CD14-positive monocyte (primary cell): ENCODE results near the gene SDC4. TPM values are rescaled to one million over a fixed set of nuclear protein-coding genes. Genes with fewer than 3 reads are reported as not detected.

ENCODE experiments used
- DNase-seq, 3 donors: peaks; one replicate each; pipeline ENCODE4 v3.0.0-alpha.2; 2011 to 2022
- H2AFZ ChIP-seq: 2 replicates; pipeline ENCODE4 v1.6.0; 2012; ENCODE audit warnings: mild to moderate bottlenecking, low read depth, low read length, inconsistent platforms; ENCODE audit not compliant: insufficient read depth, poor library complexity, severe bottlenecking
- H3K27ac ChIP-seq, 2 donors: 1 replicate in 1 of 2; 2 replicates in 1 of 2; pipeline ENCODE4 v1.5.1; 2012 to 2013; ENCODE audit warnings: low read length in 2 of 2, control low read depth in 1 of 2, inconsistent platforms in 1 of 2, low read depth in 1 of 2, mild to moderate bottlenecking in 1 of 2
- H3K27me3 ChIP-seq, 2 donors: one replicate each; pipeline versions ENCODE4 v1.6.0 to v1.6.1; 2011 to 2013; ENCODE audit warnings: low read length in 2 of 2; ENCODE audit not compliant: control insufficient read depth in 2 of 2, insufficient read depth in 2 of 2
- H3K36me3 ChIP-seq, 2 donors: replicated peaks in 1 of 2; 1 replicate in 1 of 2; 2 replicates in 1 of 2; pipeline versions ENCODE4 v1.5.1 to v1.6.1; 2012 to 2013; ENCODE audit warnings: low read length in 2 of 2, control low read depth in 1 of 2, inconsistent platforms in 1 of 2, mild to moderate bottlenecking in 1 of 2; ENCODE audit not compliant: insufficient read depth in 2 of 2, control insufficient read depth in 1 of 2
- H3K4me1 ChIP-seq, 2 donors: 1 replicate in 1 of 2; 2 replicates in 1 of 2; pipeline versions ENCODE4 v1.5.1 to v1.6.1; 2012 to 2013; ENCODE audit warnings: low read length in 2 of 2, control low read depth in 1 of 2, inconsistent platforms in 1 of 2, mild to moderate bottlenecking in 1 of 2, moderate library complexity in 1 of 2; ENCODE audit not compliant: insufficient read depth in 2 of 2, control insufficient read depth in 1 of 2
- H3K4me2 ChIP-seq: replicated peaks from 2 replicates; pipeline ENCODE3; 2012; ENCODE audit warnings: low read length, moderate library complexity, mild to moderate bottlenecking; ENCODE audit not compliant: poor library complexity, severe bottlenecking; ENCODE audit errors: extremely low read depth
- H3K4me3 ChIP-seq, 3 experiments: fragments of 200-600 bp in 1 of 3; sonication (generic) in 1 of 3; replicated peaks in 1 of 3; 1 replicate in 2 of 3; 2 replicates in 1 of 3; pipeline ENCODE4 v1.5.1; 2011 to 2013; ENCODE audit warnings: low read length in 3 of 3, mild to moderate bottlenecking in 3 of 3, control low read depth in 2 of 3, low read depth in 2 of 3, inconsistent platforms in 1 of 3, moderate library complexity in 1 of 3
- H3K79me2 ChIP-seq: 2 replicates; pipeline ENCODE4 v1.6.0; 2012; ENCODE audit warnings: mild to moderate bottlenecking, control low read depth, inconsistent platforms, low read length, moderate library complexity; ENCODE audit not compliant: insufficient read depth
- H3K9ac ChIP-seq: 2 replicates; pipeline ENCODE4 v1.6.0; 2017; ENCODE audit warnings: low read length, mild to moderate bottlenecking; ENCODE audit not compliant: insufficient read depth, poor library complexity, severe bottlenecking
- H3K9me3 ChIP-seq, 2 donors: replicated peaks in 1 of 2; 1 replicate in 1 of 2; 2 replicates in 1 of 2; pipeline versions ENCODE4 v1.5.1 to v1.6.1; 2012 to 2013; ENCODE audit warnings: low read length in 2 of 2, control low read depth in 1 of 2; ENCODE audit not compliant: control insufficient read depth in 1 of 2, insufficient read depth in 1 of 2
- H4K20me1 ChIP-seq: 2 replicates; pipeline ENCODE4 v1.6.0; 2012; ENCODE audit warnings: mild to moderate bottlenecking, low read length, control low read depth, moderate library complexity; ENCODE audit not compliant: insufficient read depth
- H3K27ac Mint-ChIP-seq, 7 donors: one replicate each; pipeline ENCODE4 v1.8.0; 2020; ENCODE audit warnings: mild to moderate bottlenecking in 7 of 7, mixed read lengths in 7 of 7, moderate library complexity in 6 of 7, inconsistent platforms in 2 of 7
- H3K27me3 Mint-ChIP-seq, 3 donors: one replicate each; pipeline ENCODE4 v1.8.0; 2021 to 2022; ENCODE audit warnings: low read depth in 3 of 3, mild to moderate bottlenecking in 3 of 3, mixed read lengths in 3 of 3, moderate library complexity in 3 of 3, inconsistent platforms in 1 of 3
- H3K36me3 Mint-ChIP-seq, 2 donors: one replicate each; pipeline ENCODE4 v1.8.0; 2020; ENCODE audit warnings: mixed read lengths in 2 of 2, inconsistent platforms in 1 of 2, mild to moderate bottlenecking in 1 of 2
- H3K4me1 Mint-ChIP-seq: one replicate; pipeline ENCODE4 v1.8.0; 2020; ENCODE audit warnings: mild to moderate bottlenecking, mixed read lengths
- H3K4me3 Mint-ChIP-seq, 2 donors: one replicate each; pipeline ENCODE4 v1.8.0; 2020; ENCODE audit warnings: mild to moderate bottlenecking in 2 of 2, mixed read lengths in 2 of 2, moderate library complexity in 1 of 2
- H3K9me3 Mint-ChIP-seq, 7 donors: one replicate each; pipeline ENCODE4 v1.8.0; 2020 to 2022; ENCODE audit warnings: mixed read lengths in 7 of 7, mild to moderate bottlenecking in 6 of 7, moderate library complexity in 6 of 7, inconsistent platforms in 2 of 7
- CTCF ChIP-seq: fragments of 200-600 bp; IDR thresholded peaks from one replicate; pipeline ENCODE4 v1.8.0; 2022; ENCODE audit warnings: antibody characterized with exemption, mild to moderate bottlenecking
- WGBS: methylation state at CpG from one replicate; pipeline ENCODE4 v1.1.5; 2013; ENCODE audit warnings: missing lambda C conversion rate; ENCODE audit not compliant: insufficient coverage; 5-methylcytosine and 5-hydroxymethylcytosine counted together
- intact Hi-C, 2 donors: fragments of 100-400 bp; cut with micrococcal nuclease; formaldehyde crosslinking; loops; one replicate each; pipeline versions ENCODE4 v1.15.0 to v1.15.1; 2023
- polyA plus RNA-seq, 3 donors: library from polyadenylated mRNA; depleted of rRNA in 1 of 3; unstranded in 2 of 3; stranded (reverse) in 1 of 3; fragments of 300-500 nt in 2 of 3; fragments of >200 nt in 1 of 3; fragmentation: Illumina TruSeq in 2 of 3; gene quantifications; 1 replicate in 2 of 3; 2 replicates in 1 of 3; pipeline ENCODE4 v1.2.3, GENCODE V29; 2012 to 2021

SDC4 gene
- polyA plus RNA-seq, 3 donors = 1.6 to 5.1 (median 1.9) TPM

- Histone ChIP-seq H3K9me3 (no peaks in the 10 kb centered on the region), H3K27ac (no peak overlapping the region), H3K4me3 (no peak overlapping the region), H3K4me2 (no peak overlapping the region), H2AFZ (no peak overlapping the region), H3K27me3 (peaks cover 0 to 5% of the 10 kb centered on the region in 2 donors), H3K79me2 (peaks cover 3% of the 10 kb centered on the region), H3K9ac (no peak overlapping the region), H3K4me1 (peaks cover 18 to 42% of the 10 kb centered on the region in 2 donors), H3K36me3 (no peaks in the 10 kb centered on the region), H4K20me1 (no peaks in the 10 kb centered on the region)
- no peak for TF ChIP-seq CTCF
- H3K4me1 Mint-ChIP-seq = peaks cover 40% of the 10 kb centered on the region
- no peak for DNase-seq
- H3K36me3 Mint-ChIP-seq = peaks cover 4 to 12% of the 10 kb centered on the region in 2 donors
- peaks cover 7 to 10% (median 8%) of the 10 kb centered on the region in 3 donors for H3K27me3 Mint-ChIP-seq
- peaks cover 0 to 2% (median 0%) of the 10 kb centered on the region in 7 donors for H3K9me3 Mint-ChIP-seq
- H3K27ac Mint-ChIP-seq = peak overlapping the region in 5 of 7 donors; percentile 23 to 59 (median 55)
- intact Hi-C loops = no loop called here
- H3K4me3 Mint-ChIP-seq = no peak overlapping the region
- 86% methylated on average over 14 of the region's 16 CpGs for WGBS
Observed at GRCh38 chr20:45341939-45342854, 6.0 kb downstream of the SDC4 start.

- Histone ChIP-seq H2AFZ (no peak overlapping the region), H3K9ac (no peak overlapping the region), H3K79me2 (no peaks in the 10 kb centered on the region), H3K4me3 (no peak overlapping the region), H3K9me3 (no peaks in the 10 kb centered on the region), H3K27me3 (no peaks in the 10 kb centered on the region), H3K36me3 (no peaks in the 10 kb centered on the region), H3K4me1 (peaks cover 16 to 36% of the 10 kb centered on the region in 2 donors), H3K27ac (no peak overlapping the region), H3K4me2 (no peak overlapping the region), H4K20me1 (no peaks in the 10 kb centered on the region)
- 100% methylated on average over 1 of the region's 3 CpGs for WGBS
- Mint-ChIP-seq H3K9me3 (peaks cover 0 to 2% (median 0%) of the 10 kb centered on the region in 7 donors), H3K27me3 (peaks cover 2 to 9% (median 5%) of the 10 kb centered on the region in 3 donors), H3K27ac (peak overlapping the region in 3 of 7 donors; percentile 50 to 56 (median 55)), H3K4me1 (peaks cover 34% of the 10 kb centered on the region), H3K36me3 (peaks cover 4 to 6% of the 10 kb centered on the region in 2 donors), H3K4me3 (peak overlapping the region in 1 of 2 donors; percentile 37)
- TF ChIP-seq CTCF = no peak
- intact Hi-C loops = no loop called here
- no peak for DNase-seq
Observed at GRCh38 chr20:45341579-45341938, 6.7 kb downstream of the SDC4 start.
